MM.1S (cell line): Measurements from ENCODE around the gene BANF1.

Experiments used
- DNase-seq: peaks from one replicate; pipeline ENCODE4 v3.0.0-alpha.2; 2015
- H2AFZ ChIP-seq: fragments of 300-600 bp; sonication (generic); 2 replicates; pipeline ENCODE4 v1.6.0; 2016; ENCODE audit warnings: antibody characterized with exemption, low read length
- H3F3A ChIP-seq: fragments of 300-600 bp; sonication (generic); 2 replicates; pipeline ENCODE4 v1.6.1; 2016; ENCODE audit warnings: mild to moderate bottlenecking, antibody characterized with exemption, low read length, moderate library complexity, mixed read lengths; ENCODE audit not compliant: insufficient read depth
- H3K27ac ChIP-seq: fragments of 300-600 bp; sonication (generic); 2 replicates; pipeline ENCODE4 v1.5.1; 2016; ENCODE audit warnings: mild to moderate bottlenecking, low read length
- H3K27me3 ChIP-seq: fragments of 300-600 bp; sonication (generic); replicated peaks from 2 replicates; pipeline ENCODE4 v1.6.0; 2016; ENCODE audit warnings: low read length; ENCODE audit not compliant: insufficient read depth
- H3K36me3 ChIP-seq: fragments of 300-600 bp; sonication (generic); replicated peaks from 2 replicates; pipeline ENCODE4 v1.6.1; 2016; ENCODE audit warnings: mild to moderate bottlenecking, low read length, mixed read lengths; ENCODE audit not compliant: insufficient read depth
- H3K4me1 ChIP-seq: fragments of 300-600 bp; sonication (generic); 2 replicates; pipeline ENCODE4 v1.6.1; 2016; ENCODE audit warnings: low read length, mixed read lengths
- H3K4me2 ChIP-seq: fragments of 300-600 bp; sonication (generic); 2 replicates; pipeline ENCODE4 v1.6.0; 2016; ENCODE audit warnings: low read depth, low read length
- H3K4me3 ChIP-seq: fragments of 300-600 bp; sonication (generic); 2 replicates; pipeline ENCODE4 v1.5.1; 2016; ENCODE audit warnings: low read length, mixed read lengths
- H3K79me2 ChIP-seq: fragments of 300-600 bp; sonication (generic); 2 replicates; pipeline ENCODE4 v1.6.1; 2016; ENCODE audit warnings: mixed run types, low read length, mixed read lengths
- H3K9ac ChIP-seq: fragments of 300-600 bp; sonication (generic); 2 replicates; pipeline ENCODE4 v1.6.1; 2016; ENCODE audit warnings: low read length, mixed read lengths
- H3K9me2 ChIP-seq: fragments of 300-600 bp; sonication (generic); replicated peaks from 2 replicates; pipeline ENCODE4 v1.6.1; 2016; ENCODE audit warnings: mild to moderate bottlenecking, low read length, mixed read lengths; ENCODE audit not compliant: insufficient read depth
- H3K9me3 ChIP-seq: fragments of 300-600 bp; sonication (generic); replicated peaks from 2 replicates; pipeline ENCODE4 v1.6.1; 2016; ENCODE audit warnings: mild to moderate bottlenecking, low read length, mixed read lengths; ENCODE audit not compliant: insufficient read depth
- H4K20me1 ChIP-seq: fragments of 300-600 bp; sonication (generic); 2 replicates; pipeline ENCODE4 v1.6.1; 2016; ENCODE audit warnings: mild to moderate bottlenecking, low read length, moderate library complexity, mixed read lengths; ENCODE audit not compliant: insufficient read depth
- EZH2 ChIP-seq: fragments of 300-600 bp; sonication (generic); optimal IDR thresholded peaks from 2 replicates; pipeline ENCODE3; 2017; ENCODE audit warnings: low read depth, mild to moderate bottlenecking, antibody characterized with exemption, low read length, mixed read lengths
- EZH2phosphoT487 ChIP-seq: fragments of 300-600 bp; sonication (generic); IDR thresholded peaks from 2 replicates; pipeline ENCODE4 v1.6.1; 2018; ENCODE audit warnings: antibody characterized with exemption, low read length
- TF ChIP-seq, protein P1 (sequence below): fragments of 300-600 bp; sonication (generic); IDR thresholded peaks from 2 replicates; pipeline ENCODE4 v1.5.1; 2016; ENCODE audit warnings: antibody characterized with exemption, low read length, mixed read lengths

Gene BANF1

DNA sequence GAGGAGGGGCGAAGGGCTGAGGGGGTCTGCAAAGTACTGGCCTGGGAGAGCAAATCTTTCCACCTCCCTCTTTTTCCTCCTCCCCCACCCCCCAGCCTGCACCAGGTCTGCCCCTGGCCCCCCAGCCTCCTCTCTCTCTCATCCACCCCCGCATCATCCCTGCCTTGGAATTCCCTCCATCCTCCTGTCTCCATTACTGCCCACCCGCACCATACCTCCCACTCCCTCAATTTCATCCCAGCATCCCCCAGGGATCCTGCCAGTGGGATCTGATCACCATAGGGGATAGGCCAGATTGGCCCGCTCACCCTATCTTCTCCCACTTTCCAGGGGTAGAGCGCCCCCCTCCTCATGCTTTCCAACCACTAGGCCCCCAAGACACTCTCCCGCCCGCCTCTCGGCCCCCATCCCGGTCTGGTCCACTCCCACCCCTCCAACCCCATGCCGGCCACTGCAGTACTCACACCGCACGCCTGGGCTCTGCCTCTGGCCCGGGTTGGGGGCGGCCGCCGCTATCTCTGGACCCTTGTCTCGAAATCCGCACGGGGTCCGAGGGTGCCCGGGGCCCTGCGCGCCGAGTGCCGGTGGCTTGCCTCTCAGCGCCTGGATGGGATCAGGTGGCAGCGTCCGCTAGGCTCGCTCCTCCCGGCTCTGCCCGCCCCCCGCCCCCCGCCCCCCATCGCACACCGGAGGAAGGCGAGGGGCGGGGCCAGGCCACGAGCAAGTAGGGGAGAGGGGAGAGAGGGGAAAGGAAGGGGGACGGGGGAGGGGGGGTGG is 46.4 kb downstream of the BANF1 start, which contains the start of gene GAL3ST3:
Gene GAL3ST3 (minus strand): TSS at position 615 of the 777 bp plus-strand sequence. CDS start 3,746 bp downstream, outside the sequence.
- Histone ChIP-seq H3K9me2 (no peaks in the 10 kb centered on the region), H3K27me3 (no peaks in the 10 kb centered on the region), H3K4me3 (no peak within 1 kb of the TSS), H3K4me2 (no peak within 1 kb of the TSS), H3K79me2 (peaks cover 15% of the 10 kb centered on the region), H3K9ac (no peak within 1 kb of the TSS), H3K4me1 (peaks cover 24% of the 10 kb centered on the region), H2AFZ (no peak within 1 kb of the TSS), H3K9me3 (no peaks in the 10 kb centered on the region), H3F3A (peaks cover 26% of the 10 kb centered on the region), H4K20me1 (no peaks in the 10 kb centered on the region), H3K27ac (no peak within 1 kb of the TSS), H3K36me3 (no peaks in the 10 kb centered on the region)
- DNase-seq = no peak
- no peak for TF ChIP-seq EZH2phosphoT487
- TF ChIP-seq EZH2 = no peak
- TF ChIP-seq, protein P1, sequence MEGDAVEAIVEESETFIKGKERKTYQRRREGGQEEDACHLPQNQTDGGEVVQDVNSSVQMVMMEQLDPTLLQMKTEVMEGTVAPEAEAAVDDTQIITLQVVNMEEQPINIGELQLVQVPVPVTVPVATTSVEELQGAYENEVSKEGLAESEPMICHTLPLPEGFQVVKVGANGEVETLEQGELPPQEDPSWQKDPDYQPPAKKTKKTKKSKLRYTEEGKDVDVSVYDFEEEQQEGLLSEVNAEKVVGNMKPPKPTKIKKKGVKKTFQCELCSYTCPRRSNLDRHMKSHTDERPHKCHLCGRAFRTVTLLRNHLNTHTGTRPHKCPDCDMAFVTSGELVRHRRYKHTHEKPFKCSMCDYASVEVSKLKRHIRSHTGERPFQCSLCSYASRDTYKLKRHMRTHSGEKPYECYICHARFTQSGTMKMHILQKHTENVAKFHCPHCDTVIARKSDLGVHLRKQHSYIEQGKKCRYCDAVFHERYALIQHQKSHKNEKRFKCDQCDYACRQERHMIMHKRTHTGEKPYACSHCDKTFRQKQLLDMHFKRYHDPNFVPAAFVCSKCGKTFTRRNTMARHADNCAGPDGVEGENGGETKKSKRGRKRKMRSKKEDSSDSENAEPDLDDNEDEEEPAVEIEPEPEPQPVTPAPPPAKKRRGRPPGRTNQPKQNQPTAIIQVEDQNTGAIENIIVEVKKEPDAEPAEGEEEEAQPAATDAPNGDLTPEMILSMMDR = no peak

DNA sequence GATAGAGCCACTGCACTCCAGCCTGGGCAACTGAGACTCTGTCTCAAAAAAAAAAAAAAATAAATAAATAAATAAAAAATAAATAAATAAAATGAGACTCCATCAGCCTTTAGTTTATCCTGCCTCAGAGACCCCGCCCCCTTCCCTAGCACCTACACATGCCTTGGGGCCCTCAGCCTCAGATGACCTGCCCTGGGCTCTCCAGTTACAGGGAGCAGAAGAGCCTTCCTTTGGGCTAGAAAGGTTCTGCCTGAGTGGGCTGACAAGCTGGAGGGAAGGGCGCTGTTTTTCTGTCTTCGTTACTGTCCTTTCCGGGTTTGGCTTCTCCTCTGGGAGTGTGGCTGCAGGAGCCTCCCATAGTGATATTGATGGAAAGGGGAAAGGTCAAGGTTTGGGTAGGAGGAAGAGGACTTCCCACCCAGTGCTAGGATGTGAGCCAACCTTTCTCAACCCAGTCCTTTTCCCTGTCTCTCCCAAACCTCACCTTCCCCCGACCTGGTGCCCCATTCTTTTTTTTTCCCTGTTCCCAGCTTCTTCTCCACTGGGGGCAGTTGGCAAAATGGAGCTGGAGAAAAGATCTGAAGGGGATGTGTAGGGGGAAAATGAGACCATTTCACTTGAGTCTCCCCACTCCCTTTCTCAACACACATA is 48.4 kb downstream of the BANF1 start:
- no peak for DNase-seq
- Histone ChIP-seq H3F3A (peaks cover 22% of the 10 kb centered on the region), H3K36me3 (peaks cover 8% of the 10 kb centered on the region; the same call in 1 of the 2 replicates), H3K9me2 (no peaks in the 10 kb centered on the region), H3K4me3 (no peak overlapping the region), H3K79me2 (peaks cover 33% of the 10 kb centered on the region), H3K4me2 (peak overlapping the region; percentile 83), H4K20me1 (no peaks in the 10 kb centered on the region), H3K9me3 (no peaks in the 10 kb centered on the region), H3K4me1 (peaks cover 25% of the 10 kb centered on the region), H3K9ac (peak overlapping the region; percentile 75; the same call in 1 of the 2 replicates), H3K27ac (peak overlapping the region; percentile 82; the same call in 1 of the 2 replicates), H3K27me3 (no peaks in the 10 kb centered on the region), H2AFZ (no peak overlapping the region)
- no peak for TF ChIP-seq EZH2
- TF ChIP-seq EZH2phosphoT487 = no peak
- TF ChIP-seq, protein P1 = no peak

DNA sequence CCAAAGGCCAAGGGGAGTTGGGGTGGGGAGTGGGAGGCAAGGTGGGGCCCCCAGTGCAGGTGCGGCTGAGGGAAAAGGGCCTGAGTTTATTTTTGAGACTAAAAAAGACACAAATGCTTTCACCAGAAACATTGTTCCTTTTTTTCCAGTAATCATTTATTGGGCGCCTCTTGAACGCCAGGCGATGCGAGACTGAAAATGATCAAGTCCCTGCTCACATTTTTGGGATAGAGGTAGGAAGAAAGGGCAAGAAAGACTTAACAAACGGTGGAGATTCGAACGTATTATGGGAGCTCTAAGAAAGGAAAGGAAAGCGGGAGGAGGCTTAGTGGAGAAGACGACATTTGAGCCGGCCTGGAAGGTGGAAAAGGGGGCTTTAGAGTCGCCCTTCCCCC is 49.1 kb downstream of the BANF1 start:
- H3K4me1 ChIP-seq = peaks cover 23% of the 10 kb centered on the region
- H3K27me3 ChIP-seq = no peaks in the 10 kb centered on the region
- DNase-seq = no peak
- H2AFZ ChIP-seq = peak overlapping the region; percentile 77
- no peaks in the 10 kb centered on the region for H3K9me3 ChIP-seq
- peak overlapping the region; percentile 75 for H3K9ac ChIP-seq
- peak overlapping the region; percentile 64 for H3K4me3 ChIP-seq
- H3K36me3 ChIP-seq = peaks cover 10% of the 10 kb centered on the region; the same call in 1 of the 2 replicates
- no peak for TF ChIP-seq EZH2phosphoT487
- TF ChIP-seq, protein P1 = no peak
- H3K9me2 ChIP-seq = no peaks in the 10 kb centered on the region
- no peaks in the 10 kb centered on the region for H4K20me1 ChIP-seq
- peaks cover 40% of the 10 kb centered on the region for H3K79me2 ChIP-seq
- H3K4me2 ChIP-seq = peak overlapping the region; percentile 83
- peak overlapping the region; percentile 82 for H3K27ac ChIP-seq
- H3F3A ChIP-seq = peaks cover 22% of the 10 kb centered on the region
